Activated T-cell treated with anti-CD3 and anti-CD28 coated beads for 48 hours (primary cell): ENCODE data around the gene BLACAT1.
"Not testable (repeated sequence)": the region's sequence is repeated elsewhere in the genome, so short reads cannot be mapped to it uniquely, and the experiment has no call there.

Experiments
- DNase-seq: peaks from one replicate; pipeline ENCODE4 v3.0.0-alpha.2; 2020; ENCODE audit warnings: low read depth

The BLACAT1 gene

DNA sequence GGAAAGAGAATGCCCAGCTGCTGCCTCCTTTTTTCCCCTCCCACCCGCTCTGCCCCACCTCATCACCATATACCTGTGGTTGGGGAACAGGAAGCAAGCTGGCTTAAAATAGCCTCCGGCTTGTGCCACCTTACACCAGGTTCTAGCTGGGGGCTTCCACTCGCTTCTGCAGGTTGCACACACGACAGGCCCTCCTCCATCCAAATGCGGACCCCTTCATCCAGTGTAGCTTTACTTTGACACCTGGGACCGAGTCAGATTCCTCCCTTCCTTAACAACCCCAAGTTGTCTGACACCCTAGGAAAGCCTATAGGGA is 14.6 kb downstream of the BLACAT1 start:
- no peak for DNase-seq

DNA sequence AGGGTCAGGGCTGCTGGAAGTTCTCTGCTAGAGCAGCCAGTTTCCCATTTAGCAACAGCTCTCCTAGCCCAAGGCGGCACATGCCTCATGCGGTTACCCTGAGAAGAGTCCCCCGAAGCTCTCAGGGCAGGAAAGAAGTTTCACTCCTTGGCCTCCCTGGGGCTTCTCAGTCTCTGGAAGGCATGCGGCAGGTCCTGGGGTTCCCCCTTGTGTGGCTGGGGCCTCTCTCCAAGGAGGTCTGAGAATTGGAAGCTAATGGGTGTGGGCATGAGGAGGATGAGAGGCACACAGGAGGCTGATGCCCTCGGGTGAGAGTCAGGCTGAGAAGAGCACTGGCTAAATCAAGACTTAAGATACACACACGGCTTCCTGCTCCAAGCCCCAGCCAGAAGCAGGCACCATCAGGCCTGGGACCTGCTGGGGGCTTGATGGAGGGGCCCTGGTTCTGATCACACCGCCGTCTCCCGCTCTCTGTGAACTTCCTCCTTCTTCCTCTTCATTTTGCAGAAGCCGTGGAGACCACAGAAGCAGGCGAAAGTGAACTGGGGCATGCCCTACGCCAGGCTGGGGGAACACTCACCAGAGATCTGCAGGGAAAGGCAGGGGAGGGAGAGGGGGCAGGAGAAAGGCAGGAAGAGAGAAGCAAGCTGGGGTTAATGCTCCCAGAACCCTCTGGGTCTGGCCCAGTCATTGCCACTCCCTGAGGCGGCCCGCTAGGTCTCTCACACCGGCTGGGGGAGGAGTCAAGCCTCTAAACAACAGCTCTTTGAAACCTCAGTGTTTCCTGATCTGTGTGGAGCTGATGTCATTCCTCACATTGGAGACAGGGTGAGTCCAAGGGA is 15.1 kb downstream of the BLACAT1 start:
- DNase-seq = peak; percentile 56

DNA sequence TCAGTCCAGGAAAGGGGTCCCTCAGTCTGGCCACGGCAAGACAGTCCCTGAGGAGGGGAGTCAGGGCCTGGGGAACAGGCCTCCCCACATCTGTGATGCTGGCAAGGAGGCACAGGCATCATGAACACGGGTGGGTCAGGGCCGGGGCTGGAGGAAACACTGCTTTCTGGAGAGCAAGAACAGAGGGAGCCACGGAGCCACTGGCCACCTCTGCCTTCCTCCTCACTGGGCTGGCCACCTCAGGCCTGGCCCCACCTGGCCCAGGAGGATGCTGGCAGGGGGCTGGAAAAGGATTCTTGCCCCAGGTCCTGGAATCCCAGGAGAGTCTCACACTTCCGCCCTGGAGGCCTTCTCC is 15.7 kb downstream of the BLACAT1 start:
- DNase-seq = no peak

DNA sequence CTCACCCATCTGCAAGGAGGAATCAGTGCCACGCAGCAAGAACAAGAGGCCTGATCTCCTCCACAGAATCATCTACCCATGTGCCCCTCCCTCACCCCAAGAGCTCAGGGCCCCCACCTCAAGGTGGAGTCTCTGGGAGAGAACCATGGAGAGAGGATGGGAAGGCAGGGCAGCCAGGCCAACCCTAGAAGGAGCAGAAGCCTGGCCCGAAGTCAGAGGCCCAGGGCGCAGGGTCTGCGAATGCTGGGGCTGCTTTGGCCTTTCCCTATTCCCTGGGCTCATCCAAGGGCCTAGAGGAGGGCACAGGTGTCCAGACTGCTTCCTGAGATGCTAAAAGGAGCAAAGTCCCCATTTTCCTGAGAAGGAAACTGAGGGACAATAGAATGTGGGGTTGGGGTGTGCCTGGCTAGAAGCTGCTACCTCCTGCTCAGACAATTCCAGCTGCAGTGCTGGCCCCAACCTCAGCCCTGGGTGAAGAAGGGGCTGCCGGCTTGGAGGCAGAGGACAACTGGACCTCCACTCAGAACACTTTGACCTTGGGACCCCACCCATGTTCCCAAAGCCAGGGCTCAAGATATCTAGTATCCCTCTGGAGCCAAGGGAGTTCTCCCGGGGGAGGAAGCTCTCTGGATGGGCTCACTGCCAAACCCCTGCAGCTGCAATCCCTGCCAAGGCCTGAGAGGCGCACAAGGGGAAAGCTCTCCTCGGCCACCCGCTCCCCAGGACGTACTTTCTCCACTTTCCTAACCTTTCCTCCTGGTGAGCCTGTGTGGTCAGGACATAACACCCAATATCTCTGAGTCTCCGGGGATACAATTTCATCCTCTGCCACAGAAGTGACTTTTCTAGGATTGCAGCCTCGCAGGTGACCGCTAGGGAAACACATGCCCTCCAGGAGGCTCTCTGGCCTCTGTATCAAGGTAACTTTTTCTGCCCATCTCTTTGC is 17.4 kb downstream of the BLACAT1 start:
- DNase-seq = no peak

GRCh38 chr1:205437570-205437969 is 18.3 kb downstream of the BLACAT1 start:
- no peak for DNase-seq

DNA sequence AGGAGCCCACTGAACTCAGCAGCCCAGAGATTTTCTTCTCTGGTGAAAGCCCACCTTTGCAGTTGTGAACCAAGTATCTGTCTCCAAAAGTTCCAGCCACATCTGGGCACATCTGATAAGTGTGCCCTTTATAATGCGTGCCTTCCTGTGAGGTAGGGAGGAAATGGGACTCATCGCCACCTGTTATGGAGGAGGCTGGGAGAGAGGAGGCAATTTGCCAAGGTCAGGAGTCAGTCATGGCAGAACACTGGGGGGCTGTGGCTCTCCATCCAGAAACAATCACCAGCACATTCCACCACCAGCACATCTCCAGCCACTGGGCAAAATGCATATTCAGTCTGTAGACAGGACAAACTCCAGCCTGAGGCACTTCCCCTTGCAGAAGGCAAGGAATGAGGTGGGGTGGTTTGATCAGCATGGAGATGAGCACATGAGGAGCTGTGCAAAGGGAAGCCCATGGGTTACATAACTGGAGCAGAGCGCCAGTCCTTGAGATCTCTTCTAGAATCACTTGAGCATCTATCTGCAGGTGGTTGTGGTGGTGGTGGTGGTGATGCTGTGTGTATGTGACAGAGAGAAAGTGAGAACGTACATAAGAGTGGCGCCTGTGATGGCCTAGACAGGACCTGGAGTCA is 19.0 kb downstream of the BLACAT1 start:
- no peak for DNase-seq

GRCh38 chr1:205435578-205436573 is 20.0 kb downstream of the BLACAT1 start:
- no peak for DNase-seq

DNA sequence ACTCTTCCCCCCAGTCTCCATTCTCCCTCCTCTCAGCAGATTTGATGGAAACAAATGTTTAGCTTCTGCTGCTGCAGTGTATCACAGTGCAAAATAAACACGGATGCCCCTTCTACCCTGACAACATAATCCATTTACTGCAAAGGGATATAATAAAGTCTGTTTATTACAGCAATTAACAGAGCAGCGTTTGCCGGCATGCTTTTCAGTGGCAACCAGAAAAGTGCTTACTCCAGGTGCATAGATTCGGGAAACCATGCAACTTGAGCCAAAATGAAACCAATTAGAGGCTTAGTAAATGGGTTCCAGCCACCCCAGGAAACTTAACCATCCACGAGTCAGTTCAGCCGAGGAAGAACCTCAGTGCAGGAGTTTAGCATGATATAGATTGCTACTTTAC is 21.1 kb downstream of the BLACAT1 start:
- no peak for DNase-seq

- DNase-seq = not testable (repeated sequence)
Measured at GRCh38 chr1:205432692-205433091, 23.2 kb downstream of the BLACAT1 start.

GRCh38 chr1:205432116-205432515 is 23.7 kb downstream of the BLACAT1 start:
- DNase-seq = no peak

DNA sequence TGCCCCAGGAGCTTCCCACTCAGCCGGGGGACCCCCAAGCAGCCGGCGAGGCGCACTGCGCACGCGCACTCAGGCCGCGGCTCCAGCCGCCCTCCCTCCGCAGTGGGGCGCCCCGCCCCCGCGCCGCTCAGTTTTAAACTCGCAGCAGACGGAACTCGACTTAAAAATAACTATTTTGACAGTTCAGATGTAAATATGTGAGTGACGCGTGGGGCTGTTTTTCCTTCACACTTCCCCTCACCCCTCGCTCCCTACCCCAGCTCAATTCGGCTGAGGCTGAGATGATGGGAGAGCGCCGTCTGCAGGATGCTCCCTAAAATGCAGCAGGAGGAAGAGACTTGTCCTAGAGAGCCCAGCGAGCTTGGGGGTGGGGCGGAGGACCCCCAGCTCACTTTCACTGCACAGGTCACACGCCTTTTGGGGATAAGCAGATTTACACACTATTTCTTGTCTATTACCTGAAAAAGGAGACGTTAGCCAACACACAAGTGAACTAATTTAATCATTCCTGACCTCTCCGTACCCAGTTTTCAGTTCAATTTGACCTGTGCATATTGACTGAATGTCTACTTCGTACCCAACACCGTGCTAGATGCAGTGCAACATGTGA is 25.0 kb downstream of the BLACAT1 start:
- DNase-seq = peak; percentile 51

DNA sequence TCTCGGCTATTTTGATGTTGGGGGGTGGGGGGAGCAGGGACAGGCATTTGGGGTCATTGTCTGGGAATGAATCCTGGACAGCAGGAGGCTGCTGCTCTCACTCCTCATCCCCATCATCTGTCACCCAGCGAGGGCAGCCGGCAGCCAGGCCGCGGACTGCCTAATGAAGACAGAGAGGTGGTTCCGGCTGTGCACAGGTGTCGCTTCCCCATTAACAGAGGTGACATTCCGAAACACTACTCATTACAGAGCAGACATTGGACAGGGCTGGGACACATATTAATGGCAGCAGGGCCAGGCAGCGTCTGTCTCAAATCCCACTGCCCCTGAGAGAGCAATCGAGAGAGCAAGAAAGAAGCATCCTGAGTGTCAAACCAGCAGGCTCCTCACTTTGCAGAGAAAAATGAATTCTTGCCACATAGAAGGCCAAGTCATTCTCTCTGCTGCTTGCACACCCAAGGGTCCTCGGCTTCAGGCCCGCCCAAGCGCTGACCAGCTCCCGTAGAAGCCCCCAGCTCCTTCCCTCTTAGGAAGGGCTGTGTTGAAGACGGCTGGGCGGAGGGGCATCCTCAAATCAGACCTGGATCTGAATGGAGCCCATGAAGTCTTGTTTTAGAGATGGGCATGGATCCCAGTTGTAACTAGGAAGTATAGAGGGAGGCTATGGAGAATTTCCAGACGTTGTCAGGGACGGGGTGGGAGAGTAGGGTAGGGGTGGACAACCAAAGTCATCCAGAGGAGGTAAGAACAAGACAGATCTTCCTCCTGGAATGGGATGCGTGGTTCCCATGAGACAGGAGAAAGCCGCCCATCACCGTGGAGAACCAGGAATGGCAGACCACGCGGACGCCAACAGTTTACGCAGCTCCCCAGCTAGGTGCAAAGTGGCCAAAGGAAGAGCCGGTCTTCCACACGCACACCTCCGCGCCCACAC is 25.8 kb downstream of the BLACAT1 start:
- DNase-seq = no peak

DNA sequence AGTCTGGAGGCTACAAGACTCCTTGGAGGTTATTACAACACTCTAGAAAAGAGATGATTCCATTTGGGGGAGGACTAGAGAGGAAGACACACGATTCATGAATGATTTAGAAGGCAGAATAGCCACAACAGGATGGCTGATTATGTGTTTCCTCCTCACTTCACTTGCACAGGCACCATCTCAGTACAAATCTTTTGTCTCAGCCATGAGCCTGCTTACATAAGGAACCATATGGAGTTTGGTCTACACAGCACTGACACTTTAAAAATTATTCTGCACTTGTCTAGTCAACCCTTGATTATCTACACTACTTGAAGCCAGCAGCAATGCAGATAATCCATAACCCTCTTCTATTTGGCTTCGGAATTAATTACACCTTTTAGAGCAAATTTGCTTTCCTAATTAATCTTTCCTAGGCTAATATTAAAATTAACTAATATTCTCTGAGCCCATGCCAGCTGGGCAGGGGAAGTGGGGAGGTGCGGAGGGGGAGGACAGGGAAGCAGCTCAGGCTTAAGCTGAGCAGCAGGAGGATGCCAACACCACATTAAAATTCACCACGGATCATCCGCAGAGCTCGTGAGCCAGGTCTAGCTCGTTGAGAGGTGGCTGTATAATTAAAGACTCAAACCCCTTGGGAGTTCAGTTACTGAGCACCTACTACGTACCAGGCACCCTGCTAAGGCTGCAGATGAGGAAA is 30.8 kb downstream of the BLACAT1 start:
- DNase-seq = no peak

DNA sequence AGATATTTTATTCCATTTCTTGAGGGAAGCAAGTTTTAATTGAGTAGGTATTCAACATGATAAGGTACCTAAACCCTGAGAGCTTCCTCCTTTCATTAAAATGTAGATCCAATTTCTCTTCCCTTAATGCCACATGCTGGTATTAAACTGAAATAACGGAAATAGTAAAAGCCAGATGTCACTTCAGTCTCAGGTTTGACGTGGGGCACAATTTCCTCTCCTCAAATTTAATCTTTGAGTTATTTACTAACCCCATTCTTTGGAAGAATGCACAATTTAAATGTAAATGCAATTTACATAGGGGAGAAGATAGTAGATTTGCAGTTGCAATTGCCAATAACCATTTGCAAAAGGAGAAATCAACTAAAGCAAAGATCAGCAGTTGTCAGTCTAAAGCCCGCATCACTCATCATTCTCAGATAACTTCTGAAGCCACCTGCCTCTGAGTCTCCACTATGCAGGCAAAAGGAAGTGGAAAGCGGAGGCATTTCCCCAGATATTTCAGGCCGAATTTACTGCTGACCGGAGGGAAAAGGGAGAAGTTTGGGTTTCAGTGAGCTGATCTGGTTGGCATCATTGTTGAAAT is 31.9 kb downstream of the BLACAT1 start:
- DNase-seq = no peak

DNA sequence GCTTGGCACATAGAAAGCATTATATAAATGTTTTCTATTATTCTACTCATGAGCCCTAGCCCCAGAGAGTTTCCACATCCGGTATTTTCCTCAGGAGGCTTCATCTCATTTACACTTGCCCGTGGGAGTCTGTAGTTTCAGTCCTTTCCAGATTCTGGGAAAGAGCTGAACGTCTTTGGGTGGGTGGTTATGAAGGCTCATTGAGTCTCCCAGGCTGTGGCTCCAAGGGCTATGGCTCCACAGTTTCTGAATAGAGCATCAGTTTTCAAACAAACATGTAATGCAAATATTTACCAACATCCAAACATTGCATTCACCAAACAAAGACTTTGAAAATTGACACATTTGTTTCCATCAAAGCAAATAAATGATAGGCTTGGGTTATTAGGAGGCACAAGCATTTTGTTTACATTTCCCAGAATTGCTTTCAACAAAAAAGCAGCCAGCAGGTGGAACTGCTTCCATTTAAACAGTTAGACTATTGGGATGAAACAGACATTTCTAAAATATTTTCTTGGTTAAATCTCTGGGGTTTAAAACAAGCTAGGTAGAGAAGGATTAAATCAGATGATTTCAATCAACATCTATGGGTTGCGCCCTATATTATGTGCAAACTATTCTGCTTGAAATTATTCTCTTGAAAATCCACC is 32.7 kb downstream of the BLACAT1 start:
- no peak for DNase-seq

DNA sequence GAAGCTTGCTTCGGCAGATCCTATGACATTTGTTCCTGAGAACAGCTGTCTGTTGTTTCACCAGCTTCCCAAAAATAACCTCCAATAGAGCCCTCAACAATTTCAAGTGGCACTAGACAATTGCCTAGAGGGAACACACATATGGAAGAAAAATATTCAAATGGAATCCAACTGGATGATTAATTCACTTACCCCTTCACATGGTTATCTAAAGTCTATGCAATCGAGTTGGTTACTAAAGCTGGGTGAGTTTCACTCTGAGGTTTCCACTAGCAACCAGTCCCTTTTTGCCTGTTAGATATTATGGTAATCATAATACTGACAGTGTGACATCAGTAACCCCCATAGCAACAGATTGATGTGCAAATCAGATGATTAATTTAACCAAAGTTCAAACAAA is 34.0 kb downstream of the BLACAT1 start, which contains the start of gene LEMD1:
LEMD1 (minus strand) TSS at position 259 of the 400 bp plus-strand sequence. CDS start 1,520 bp downstream, outside the sequence.
- no peak for DNase-seq

- no peak for DNase-seq
Measured at GRCh38 chr1:205420938-205421337, 34.9 kb downstream of the BLACAT1 start.
